A549 (cell line): ENCODE data around the gene PRKG1. TPM values are rescaled to one million over a fixed set of nuclear protein-coding genes. Genes with fewer than 3 reads are reported as not detected.

Source experiments
- ATAC-seq, 2 experiments: fragments of 200-7000 bp in 1 of 2; fragments of >200 bp in 1 of 2; cut with Nextera tagmentation in 1 of 2; cut with Tn5 transposase in 1 of 2; 3 replicates each; pipeline versions ENCODE4 v1.8.0 to v1.9.1; 2018 to 2020; ENCODE audit warnings: mild to moderate bottlenecking in 1 of 2, moderate library complexity in 1 of 2
- CTCF ChIA-PET: fragments of 300-600 bp; sonication (Branson Sonifier 250); formaldehyde crosslinking; extraction: SDS; loops from one replicate; lab custom pipeline; 2021; ENCODE audit warnings: antibody characterized with exemption, inconsistent platforms; lab: Yijun Ruan, JAX
- POLR2A ChIA-PET: fragments of 350-600 bp; formaldehyde crosslinking; extraction: SDS; loops from one replicate; lab custom pipeline; 2021; ENCODE audit warnings: antibody characterized with exemption, inconsistent platforms; lab: Yijun Ruan, JAX
- DNase-seq, 2 experiments: peaks; one replicate each; pipeline versions ENCODE4 v3.0.0 to v3.0.0-alpha.2; 2011 to 2016; ENCODE audit warnings: low read depth in 1 of 2, low spot score in 1 of 2
- FAIRE-seq: peaks from 2 replicates; lab custom pipeline; 2011; peaks lifted over from hg19 to GRCh38; lab: Jason Lieb, UNC
- H3K27ac ChIP-seq, 2 experiments: fragments of >200 bp; sonication (Bioruptor Twin); formaldehyde crosslinking; 3 replicates each; pipeline ENCODE4 v1.5.1; 2016 to 2017
- H3K4me1 ChIP-seq: fragments of >200 bp; sonication (Bioruptor Twin); formaldehyde crosslinking; 3 replicates; pipeline ENCODE4 v1.6.1; 2016
- H3K4me2 ChIP-seq: fragments of >200 bp; sonication (Bioruptor Twin); formaldehyde crosslinking; 3 replicates; pipeline ENCODE4 v1.6.1; 2016
- H3K4me3 ChIP-seq: fragments of >200 bp; sonication (Bioruptor Twin); formaldehyde crosslinking; 3 replicates; pipeline ENCODE4 v1.5.1; 2016
- H3K9me3 ChIP-seq: fragments of >200 bp; sonication (Bioruptor Twin); formaldehyde crosslinking; 3 replicates; pipeline ENCODE4 v1.6.1; 2016
- CBX2 ChIP-seq: fragments of 200-600 bp; sonication (generic); IDR thresholded peaks from 2 replicates; pipeline ENCODE4 v1.6.1; 2016; ENCODE audit warnings: low read depth, mild to moderate bottlenecking, borderline replicate concordance
- CEBPB ChIP-seq, 2 experiments: fragments of >200 bp in 1 of 2; sonication (Bioruptor Twin) in 1 of 2; formaldehyde crosslinking in 1 of 2; IDR thresholded peaks; 2 replicates each; pipeline ENCODE4 v1.6.1; 2012 to 2016
- CHD2 ChIP-seq: fragments of 150-350 bp; IDR thresholded peaks from 2 replicates; pipeline ENCODE4 v1.6.1; 2014; ENCODE audit warnings: low read length; ENCODE audit not compliant: partially characterized antibody
- CHD4 ChIP-seq: fragments of 200-600 bp; sonication (generic); IDR thresholded peaks from 2 replicates; pipeline ENCODE4 v1.6.1; 2016; ENCODE audit warnings: antibody characterized with exemption, mild to moderate bottlenecking, borderline replicate concordance
- CTCF ChIP-seq: fragments of >200 bp; sonication (Bioruptor Twin); formaldehyde crosslinking; IDR thresholded peaks from 3 replicates; pipeline ENCODE4 v1.5.1; 2016
- ESRRA ChIP-seq: fragments of 150-350 bp; IDR thresholded peaks from 2 replicates; pipeline ENCODE4 v1.6.1; 2014; ENCODE audit warnings: mild to moderate bottlenecking, low read length, borderline replicate concordance
- HDAC2 ChIP-seq: fragments of 200-600 bp; sonication (generic); IDR thresholded peaks from 2 replicates; pipeline ENCODE4 v1.6.1; 2016
- HEYL ChIP-seq: fragments of 250-450 bp; sonication (Bioruptor Pico); IDR thresholded peaks from 2 replicates; pipeline ENCODE4 v1.8.0; 2021; ENCODE audit warnings: mild to moderate bottlenecking, moderate library complexity
- JUNB ChIP-seq: fragments of >200 bp; sonication (Bioruptor Twin); formaldehyde crosslinking; IDR thresholded peaks from 2 replicates; pipeline ENCODE4 v1.6.1; 2016
- KDM1A ChIP-seq: fragments of 200-600 bp; sonication (generic); IDR thresholded peaks from 2 replicates; pipeline ENCODE4 v1.6.1; 2016; ENCODE audit warnings: low read depth, mild to moderate bottlenecking
- KDM5A ChIP-seq: fragments of 200-600 bp; sonication (generic); IDR thresholded peaks from 2 replicates; pipeline ENCODE4 v1.6.1; 2016; ENCODE audit warnings: antibody characterized with exemption, mild to moderate bottlenecking
- MAFK ChIP-seq: fragments of 450-650 bp; IDR thresholded peaks from 2 replicates; pipeline ENCODE4 v1.6.1; 2014; ENCODE audit not compliant: partially characterized antibody
- MAZ ChIP-seq: fragments of 150-350 bp; IDR thresholded peaks from 2 replicates; pipeline ENCODE4 v1.6.1; 2014; ENCODE audit warnings: antibody characterized with exemption, low read depth, low read length, borderline replicate concordance
- MYC ChIP-seq: IDR thresholded peaks from 2 replicates; pipeline ENCODE4 v1.6.1; 2012; ENCODE audit warnings: mild to moderate bottlenecking, inconsistent platforms, low read length, improper control_type of control experiment, borderline replicate concordance
- NFE2L2 ChIP-seq: fragments of 150-350 bp; conservative IDR thresholded peaks from 2 replicates; pipeline ENCODE4 v1.6.1; 2014; ENCODE audit warnings: low read length
- POLR2AphosphoS2 ChIP-seq: conservative IDR thresholded peaks from 2 replicates; pipeline ENCODE4 v1.6.1; 2012; ENCODE audit warnings: low read length, improper control_type of control experiment, inconsistent platforms
- RARB ChIP-seq: fragments of 250-450 bp; sonication (Bioruptor Pico); IDR thresholded peaks from 2 replicates; pipeline ENCODE4 v1.8.0; 2021; ENCODE audit warnings: mild to moderate bottlenecking, moderate library complexity
- SMC3 ChIP-seq: fragments of >200 bp; sonication (Bioruptor Twin); formaldehyde crosslinking; IDR thresholded peaks from 3 replicates; pipeline ENCODE4 v1.6.1; 2018; ENCODE audit warnings: inconsistent platforms
- SREBF2 ChIP-seq: fragments of 450-650 bp; IDR thresholded peaks from 2 replicates; pipeline ENCODE4 v1.6.1; 2014; ENCODE audit warnings: mild to moderate bottlenecking, moderate library complexity
- USF2 ChIP-seq: fragments of 450-650 bp; IDR thresholded peaks from 2 replicates; pipeline ENCODE4 v1.6.1; 2014; ENCODE audit warnings: antibody characterized with exemption
- ZSCAN20 ChIP-seq: fragments of 250-450 bp; sonication (Bioruptor Pico); IDR thresholded peaks from 2 replicates; pipeline ENCODE4 v1.8.0; 2022; ENCODE audit warnings: mild to moderate bottlenecking, moderate library complexity
- WGBS: methylation state at CpG from one replicate; pipeline ENCODE4 v1.1.6; 2017; ENCODE audit errors: missing lambda C conversion rate; 5-methylcytosine and 5-hydroxymethylcytosine counted together
- polyA plus RNA-seq, 4 experiments: library from polyadenylated mRNA; depleted of rRNA in 3 of 4; stranded (reverse); fragments of >200 nt; fragmentation: RNase III in 1 of 4; extraction: RNeasy Plus Mini Kit Qiagen cat#74134 plus additional on column Dnase treatment in 1 of 4; gene quantifications; 2 replicates in 3 of 4; 3 replicates in 1 of 4; pipeline ENCODE4 v1.2.3, GENCODE V29; 2011 to 2017

The PRKG1 gene
- polyA plus RNA-seq, 2 of the 4 experiments (the other 2 are of a cell fraction), result not detected

GRCh38 chr10:51700228-51700817 is 626.0 kb downstream of the PRKG1 start:
- TF ChIP-seq JUNB, result no peak
- TF ChIP-seq CEBPB (IDR thresholded peaks at IDR 0.05), result no peak
- no peak for TF ChIP-seq HEYL (CRISPR knock-in tag)
- TF ChIP-seq MAFK, result no peak
- TF ChIP-seq RARB (CRISPR knock-in tag), result no peak
- no peak for TF ChIP-seq MYC
- no peak for TF ChIP-seq POLR2AphosphoS2
- ChIA-PET POLR2A (no interaction called here), CTCF (interaction anchor here (2.0 kb wide), 1 partner anchor 14 kb away, joined by 5 read pairs; no protein-coding TSS in a partner anchor)
- Histone ChIP-seq H3K4me1 (peaks cover 7% of the 10 kb centered on the region; the same call in 2 of the 3 replicates), H3K4me3 (peak overlapping the region; percentile 90), H3K4me2 (peak overlapping the region; percentile 95), H3K9me3 (no peaks in the 10 kb centered on the region), H3K27ac (peak overlapping the region; percentile 93 to 95)
- FAIRE-seq (no peak), ATAC-seq (no peak), DNase-seq (no peak)
- WGBS, result 51% methylated on average over 12 of the region's 12 CpGs

GRCh38 chr10:51705774-51706173 is 631.5 kb downstream of the PRKG1 start:
- Histone ChIP-seq H3K4me1 (no peaks in the 10 kb centered on the region), H3K27ac (no peak overlapping the region), H3K9me3 (no peaks in the 10 kb centered on the region), H3K4me2 (no peak overlapping the region), H3K4me3 (no peak overlapping the region)
- ChIA-PET POLR2A (no interaction called here), CTCF (interaction anchor here (0.9 to 1.2 kb wide), 2 partner anchors 19 to 510 kb away, joined by 4 read pairs; no protein-coding TSS in a partner anchor)
- FAIRE-seq, result no peak
- 1% methylated on average over 3 of the region's 3 CpGs for WGBS
- TF ChIP-seq KDM1A (no peak), USF2 (no peak), MAZ (no peak), SREBF2 (no peak), CTCF (no peak), NFE2L2 (no peak), HDAC2 (no peak), ESRRA (no peak), CBX2 (no peak), CHD2 (no peak), CEBPB (IDR thresholded peaks at IDR 0.05) (no peak), SMC3 (no peak), MAFK (no peak), CHD4 (no peak), ZSCAN20 (CRISPR knock-in tag) (no peak)
- ATAC-seq, result no peak
- DNase-seq, result no peak

GRCh38 chr10:51706225-51706624 is 631.9 kb downstream of the PRKG1 start:
- Histone ChIP-seq H3K27ac (no peak overlapping the region), H3K4me3 (no peak overlapping the region), H3K9me3 (no peaks in the 10 kb centered on the region), H3K4me1 (no peaks in the 10 kb centered on the region), H3K4me2 (no peak overlapping the region)
- WGBS, result 34% methylated on average over 3 of the region's 3 CpGs
- FAIRE-seq (no peak), DNase-seq (no peak), ATAC-seq (no peak)
- ChIA-PET CTCF (interaction anchor here (0.9 kb wide), 1 partner anchor 18 kb away, joined by 4 read pairs; no protein-coding TSS in a partner anchor), POLR2A (no interaction called here)
- TF ChIP-seq KDM5A, result no peak
